ENCODE measurements around the gene ARL3.
"Not testable (repeated sequence)": the region's sequence is repeated elsewhere in the genome, so short reads cannot be mapped to it uniquely, and the experiment has no call there.

Gene ARL3

GRCh38 chr10:102713814-102714620 is at the start of gene ARL3:
TSS of gene ARL3 (minus strand) at chr10:102714397. CDS start at chr10:102714275, 122 bp downstream.
- DNase-seq (ENCODE audit: low read depth), result peak; percentile 93

DNA sequence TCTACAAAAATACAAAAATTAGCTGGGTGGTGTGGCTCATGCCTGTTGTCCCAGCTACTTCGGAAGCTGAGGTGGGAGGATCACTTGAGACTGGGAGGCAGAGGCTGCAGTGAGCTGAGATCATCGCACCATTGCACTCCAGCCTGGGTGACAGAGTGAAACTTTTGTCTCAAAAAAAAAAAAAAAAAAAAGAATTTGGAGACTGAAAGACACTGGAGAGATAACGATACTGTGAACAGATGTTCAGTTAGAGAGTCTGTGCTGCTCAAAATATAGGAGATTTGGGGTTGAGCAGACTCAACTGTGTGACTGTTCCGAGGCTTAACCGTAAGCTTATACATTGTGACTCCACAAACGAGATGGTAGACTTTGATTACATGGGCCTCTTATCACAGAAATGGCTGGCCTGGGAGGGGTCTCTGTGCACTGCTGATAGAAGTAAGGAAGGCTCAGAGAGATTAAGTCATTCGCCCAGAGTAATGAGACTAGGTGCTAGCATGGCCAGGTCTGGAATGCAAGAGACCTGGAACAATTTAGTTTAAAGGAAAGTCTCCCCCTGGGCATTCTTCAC is 48.9 kb upstream of the ARL3 start:
- DNase-seq (ENCODE audit: low read depth), result no peak

GRCh38 chr10:102762401-102763015 is 48.3 kb upstream of the ARL3 start:
- DNase-seq (ENCODE audit: low read depth), result no peak

- no peak for DNase-seq (ENCODE audit: low read depth)
Observed at GRCh38 chr10:102761981-102762380, 47.8 kb upstream of the ARL3 start.

DNA sequence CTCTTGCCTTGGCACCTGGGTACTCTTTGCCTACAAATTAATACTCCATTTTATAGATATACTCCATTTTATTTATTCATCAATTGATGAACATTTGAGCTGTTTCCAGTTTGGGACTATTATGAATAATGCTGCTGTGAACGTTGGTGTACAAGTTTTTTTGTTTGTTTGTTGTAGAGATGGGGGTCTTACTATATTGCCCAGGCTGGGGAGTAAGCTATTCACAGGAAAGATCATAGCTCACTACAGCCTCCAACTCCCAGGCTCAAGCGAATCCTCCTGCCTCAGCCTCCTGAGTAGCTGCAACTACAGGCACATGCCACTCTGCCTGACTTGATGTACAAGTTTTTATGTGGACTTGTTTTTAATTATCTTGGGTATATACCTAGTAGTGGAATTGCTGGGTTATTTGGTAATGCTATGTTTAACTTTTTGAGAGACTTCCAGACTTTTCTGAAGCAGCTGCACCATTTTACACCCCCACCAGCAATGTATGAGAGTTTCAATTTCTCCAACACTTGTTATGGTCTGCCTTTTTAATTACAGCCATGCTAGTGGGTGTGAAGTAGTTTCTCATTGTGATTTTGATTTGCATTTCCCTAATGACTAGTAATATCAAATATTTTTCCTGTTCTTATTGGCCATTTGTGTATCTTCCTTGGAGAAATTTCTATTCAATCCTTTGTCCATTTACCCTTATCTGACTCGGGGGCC is 45.5 kb upstream of the ARL3 start:
- no peak for DNase-seq (ENCODE audit: low read depth)

DNA sequence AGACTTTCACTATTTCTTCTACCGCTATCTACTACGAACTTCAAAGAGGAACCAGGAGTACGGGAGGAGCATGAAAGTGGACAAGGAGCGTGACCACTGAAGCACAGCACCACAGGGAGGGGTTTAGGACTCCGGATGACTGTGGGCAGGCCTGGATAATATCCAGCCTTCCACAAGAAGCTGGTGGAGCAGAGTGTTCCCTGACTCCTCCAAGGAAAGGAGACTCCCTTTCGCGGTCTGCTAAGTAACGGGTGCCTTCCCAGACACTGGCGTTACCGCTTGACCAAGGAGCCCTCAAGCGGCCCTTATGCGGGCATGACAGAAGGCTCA is 44.7 kb upstream of the ARL3 start:
- DNase-seq (ENCODE audit: low read depth), result not testable (repeated sequence)

GRCh38 chr10:102758240-102758932 is 44.2 kb upstream of the ARL3 start:
- DNase-seq (ENCODE audit: low read depth), result no peak

DNA sequence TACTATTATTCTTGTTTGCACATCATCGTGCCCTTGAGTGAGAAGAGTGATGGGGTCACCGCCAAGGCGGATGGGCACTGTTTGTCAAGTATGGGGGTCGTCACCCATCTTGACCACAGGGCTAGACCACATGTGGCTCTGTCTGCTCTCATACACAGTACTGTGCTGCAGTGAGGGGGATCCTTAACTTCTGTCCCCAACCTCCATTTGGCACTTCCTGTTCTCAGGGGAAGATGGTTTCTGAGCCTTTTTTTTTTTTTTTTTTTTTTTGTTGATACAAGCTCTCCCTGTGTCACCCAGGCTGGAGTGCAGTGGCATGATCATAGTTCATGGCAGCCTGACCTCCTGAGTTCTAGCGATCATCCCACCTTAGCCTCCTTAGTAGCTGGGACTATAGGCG is 43.1 kb upstream of the ARL3 start:
- no peak for DNase-seq (ENCODE audit: low read depth)

DNA sequence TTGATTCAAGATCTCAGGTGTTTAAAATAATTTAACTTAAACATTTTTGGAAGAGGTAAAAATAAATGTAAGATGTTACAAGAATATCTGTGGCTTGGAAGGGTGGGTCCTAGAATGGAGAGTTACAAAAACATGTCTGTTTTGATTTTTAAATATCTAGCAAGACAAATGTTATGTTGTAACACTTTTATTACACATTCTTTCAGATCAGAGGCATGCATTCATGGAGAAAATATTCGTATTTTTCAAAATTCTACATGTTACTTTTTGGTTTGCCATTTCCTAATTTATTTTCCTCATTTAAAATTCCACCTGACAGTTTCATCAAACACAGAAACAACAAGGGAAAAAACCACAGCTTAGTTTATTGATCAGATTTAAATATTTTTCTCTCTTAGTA is 39.5 kb upstream of the ARL3 start:
- no peak for DNase-seq (ENCODE audit: low read depth)

- DNase-seq (ENCODE audit: low read depth), result no peak
Observed at GRCh38 chr10:102752934-102753664, 38.9 kb upstream of the ARL3 start.

- DNase-seq (ENCODE audit: low read depth), result no peak
Observed at GRCh38 chr10:102752266-102752930, 38.2 kb upstream of the ARL3 start.

DNA sequence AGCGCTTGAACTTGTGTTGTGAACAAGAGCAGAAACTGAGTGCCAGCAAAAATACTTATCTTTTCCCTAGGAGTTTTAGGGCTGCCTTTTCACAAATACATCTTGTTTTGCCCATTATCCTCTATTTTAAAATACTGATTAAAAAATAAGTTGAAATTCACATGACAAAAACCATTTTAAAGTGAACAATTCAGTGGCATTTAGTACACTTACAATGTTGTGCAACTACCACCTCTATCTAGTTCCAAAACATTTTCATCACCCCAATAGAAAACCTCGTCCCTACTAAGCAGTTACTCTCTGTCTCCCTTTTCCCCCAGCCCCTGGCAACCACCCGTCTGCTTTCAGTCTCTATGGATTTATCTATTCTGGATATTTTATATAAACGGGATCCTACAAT is 31.0 kb upstream of the ARL3 start:
- no peak for DNase-seq (ENCODE audit: low read depth)

DNA sequence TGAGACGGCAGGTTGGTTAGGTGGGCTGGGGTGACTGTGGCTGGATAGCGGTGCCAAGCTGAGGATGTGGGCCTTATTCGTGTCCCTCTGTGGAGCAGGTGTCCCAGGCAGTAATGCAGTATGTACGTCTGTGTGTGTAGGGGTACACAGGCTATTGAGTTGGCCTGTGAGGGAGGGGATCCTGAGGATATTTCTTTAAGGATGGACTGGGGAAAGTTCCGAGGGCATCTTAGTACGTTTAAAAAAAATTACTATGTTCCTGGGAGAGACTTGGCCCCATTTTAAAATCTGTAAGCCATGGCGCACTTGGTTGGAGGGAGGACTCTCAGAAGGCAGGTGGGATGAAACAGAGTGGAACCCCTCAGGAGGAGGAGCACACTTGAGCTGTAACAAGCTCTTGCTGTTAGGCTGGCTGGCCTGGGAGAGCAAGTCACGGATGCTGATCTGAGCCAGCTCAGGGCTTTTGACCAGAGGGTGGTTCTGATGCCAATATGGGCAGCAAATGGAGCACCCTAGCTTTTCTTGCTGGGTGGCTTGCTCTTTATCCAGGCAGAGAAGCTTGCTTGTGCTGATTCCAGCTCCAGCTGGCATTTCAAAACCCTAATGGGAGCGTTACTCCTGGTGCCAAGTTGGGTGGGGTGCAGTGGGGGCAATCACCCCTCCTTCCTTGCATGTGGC is 30.3 kb upstream of the ARL3 start:
- DNase-seq (ENCODE audit: low read depth), result no peak

GRCh38 chr10:102743588-102744373 is 29.6 kb upstream of the ARL3 start, which contains the start of gene WBP1L:
TSS of gene WBP1L (plus strand) at chr10:102743948. CDS start at chr10:102744054, 106 bp downstream.
- peak; percentile 89 for DNase-seq (ENCODE audit: low read depth)

- no peak for DNase-seq (ENCODE audit: low read depth)
Observed at GRCh38 chr10:102743078-102743587, 28.9 kb upstream of the ARL3 start.

GRCh38 chr10:102742313-102742712 is 28.1 kb upstream of the ARL3 start:
- not testable (repeated sequence) for DNase-seq (ENCODE audit: low read depth)

DNA sequence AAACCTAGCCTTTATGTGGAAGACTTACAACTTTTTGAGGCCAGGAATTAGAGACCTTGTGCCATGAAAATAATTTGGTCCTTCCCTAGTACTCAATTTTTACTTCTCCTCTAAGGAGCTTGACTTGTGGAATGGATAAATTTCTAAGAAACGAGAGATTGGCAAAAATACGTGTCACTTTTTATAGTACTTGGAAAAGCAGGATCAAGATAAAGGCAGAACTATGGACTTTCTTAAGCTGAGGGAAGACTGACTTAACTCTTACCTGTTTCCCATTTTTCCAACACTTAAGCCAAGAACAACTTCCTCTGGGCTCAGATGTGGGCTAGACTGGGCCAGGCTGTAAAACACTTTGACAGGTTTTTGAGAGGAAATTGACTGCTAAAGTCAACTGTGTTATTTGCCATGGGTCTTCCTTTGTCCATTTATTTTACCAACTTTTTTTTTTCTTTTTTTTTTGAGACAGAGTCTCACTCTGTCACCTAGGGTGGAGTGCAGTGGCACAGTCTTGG is 27.6 kb upstream of the ARL3 start:
- no peak for DNase-seq (ENCODE audit: low read depth)

DNA sequence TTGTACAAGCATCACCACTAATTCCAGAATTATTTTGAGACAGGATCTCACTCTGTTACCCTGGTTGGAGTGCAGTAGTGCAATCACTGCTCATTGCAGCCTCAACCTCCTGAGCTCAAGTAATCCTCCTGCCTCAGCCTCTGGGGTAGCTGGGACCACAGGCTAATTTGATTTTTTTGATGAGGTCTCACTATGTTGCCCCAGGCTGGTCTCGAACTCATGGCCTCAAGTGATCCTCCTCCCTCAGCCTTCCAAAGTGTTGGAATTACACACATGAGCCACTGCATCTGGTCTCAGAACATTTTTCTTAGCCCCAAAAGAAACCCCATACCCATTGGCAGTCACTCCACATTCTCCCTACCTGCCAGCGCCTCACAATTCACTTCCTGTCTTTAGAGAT is 26.0 kb upstream of the ARL3 start:
- no peak for DNase-seq (ENCODE audit: low read depth)

DNA sequence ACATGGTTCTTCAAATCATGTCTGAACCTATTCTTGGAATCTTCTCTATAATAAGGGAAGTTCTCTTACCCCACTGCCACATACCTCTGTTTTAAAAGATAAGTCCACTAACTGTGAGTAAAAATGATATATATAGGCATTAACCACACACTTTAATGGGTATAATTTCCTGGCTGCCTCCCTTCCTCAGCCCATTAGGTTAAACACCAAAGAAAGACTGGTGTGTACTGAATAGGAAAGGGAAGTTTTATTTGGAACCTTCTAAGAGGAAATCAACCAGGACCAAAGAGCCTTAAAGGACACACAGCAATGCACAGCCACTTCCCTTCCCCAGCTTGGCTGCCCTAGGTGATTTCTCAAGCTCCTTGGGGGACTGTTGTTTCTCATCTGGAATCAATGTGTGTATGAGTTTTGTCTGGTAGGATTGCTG is 24.5 kb upstream of the ARL3 start:
- DNase-seq (ENCODE audit: low read depth), result no peak

Measured in activated T-helper 1 cell treated with Interleukin-2 at 50 U/mL for 16 hours (primary cell).